Epidermal melanocyte (primary cell): ENCODE data around the gene TSPYL6.
A peak's percentile ranks its signal among the peaks of the same experiment; 100 is the strongest.

Source experiments
- DNase-seq: peaks from one replicate; pipeline ENCODE4 v3.0.0; 2011; ENCODE audit warnings: low spot score; ENCODE audit not compliant: insufficient read length

The TSPYL6 gene

GRCh38 chr2:54258166-54258565 lies 2.1 kb upstream of the TSPYL6 start:
- DNase-seq = no peak

- DNase-seq = no peak
Measured at GRCh38 chr2:54255230-54256090, 569 bp downstream of the TSPYL6 start.

- no peak for DNase-seq
Measured at GRCh38 chr2:54254180-54254579, 1.8 kb downstream of the TSPYL6 start.

- DNase-seq = no peak
Measured at GRCh38 chr2:54249629-54250028, 6.4 kb downstream of the TSPYL6 start.

- no peak for DNase-seq
Measured at GRCh38 chr2:54247115-54247514, 8.9 kb downstream of the TSPYL6 start.

GRCh38 chr2:54240515-54241469 lies 15.2 kb downstream of the TSPYL6 start:
- no peak for DNase-seq

- no peak for DNase-seq
Measured at GRCh38 chr2:54239427-54239826, 16.6 kb downstream of the TSPYL6 start.

GRCh38 chr2:54237428-54237827 lies 18.6 kb downstream of the TSPYL6 start:
- DNase-seq = no peak

- no peak for DNase-seq
Measured at GRCh38 chr2:54233832-54234649, 22.0 kb downstream of the TSPYL6 start.

GRCh38 chr2:54228945-54229344 lies 27.1 kb downstream of the TSPYL6 start:
- no peak for DNase-seq

GRCh38 chr2:54227798-54228197 lies 28.2 kb downstream of the TSPYL6 start:
- DNase-seq = no peak

- peak; percentile 37 for DNase-seq
Measured at GRCh38 chr2:54226260-54226659, 29.8 kb downstream of the TSPYL6 start.

- DNase-seq = no peak
Measured at GRCh38 chr2:54224997-54225396, 31.0 kb downstream of the TSPYL6 start.

GRCh38 chr2:54213082-54213481 lies 42.9 kb downstream of the TSPYL6 start:
- no peak for DNase-seq

- peak; percentile 32 for DNase-seq
Measured at GRCh38 chr2:54212456-54212855, 43.6 kb downstream of the TSPYL6 start.

- DNase-seq = no peak
Measured at GRCh38 chr2:54209379-54209778, 46.6 kb downstream of the TSPYL6 start.

GRCh38 chr2:54208364-54209240 lies 47.4 kb downstream of the TSPYL6 start:
- no peak for DNase-seq

- no peak for DNase-seq
Measured at GRCh38 chr2:54207666-54208195, 48.3 kb downstream of the TSPYL6 start.

GRCh38 chr2:54206596-54206995 lies 49.4 kb downstream of the TSPYL6 start:
- DNase-seq = no peak

GRCh38 chr2:54204476-54204875 lies 51.6 kb downstream of the TSPYL6 start:
- DNase-seq = no peak
